ENCODE data around the gene SLC2A6.

DNA sequence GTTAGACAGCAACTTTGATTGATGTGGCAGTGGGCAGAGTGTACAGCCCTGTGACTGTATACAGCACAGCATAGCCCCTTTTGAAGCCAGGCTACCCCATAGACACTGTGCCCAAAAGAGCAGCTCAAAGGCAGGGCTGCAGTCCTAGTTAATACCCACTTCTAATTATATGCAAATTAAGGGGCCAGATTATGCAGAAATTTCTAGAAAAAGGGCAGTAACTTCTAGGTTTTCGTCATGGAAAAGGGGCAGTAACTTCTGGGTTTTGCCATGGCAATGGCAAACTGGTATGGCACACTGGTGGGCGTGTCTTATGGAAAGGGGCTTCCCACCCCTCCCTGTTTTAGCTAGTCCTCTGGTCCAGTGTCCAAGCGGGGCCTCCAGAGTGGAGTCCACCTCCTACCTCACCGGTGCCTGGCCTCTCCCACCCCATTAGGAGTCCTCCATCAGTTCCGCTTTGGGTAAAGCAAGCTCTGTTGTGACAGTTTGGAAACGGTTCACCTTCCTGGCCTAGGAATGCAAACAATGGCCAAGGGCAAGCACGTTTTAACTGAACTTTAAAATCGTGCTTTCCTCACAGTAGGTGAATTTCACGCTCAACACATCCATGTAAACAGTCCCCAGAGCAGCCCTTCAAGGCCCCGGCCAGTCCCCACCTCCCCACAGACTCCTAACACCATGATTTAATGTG is 51.1 kb downstream of the SLC2A6 start:
- TF ChIP-seq, protein P1, sequence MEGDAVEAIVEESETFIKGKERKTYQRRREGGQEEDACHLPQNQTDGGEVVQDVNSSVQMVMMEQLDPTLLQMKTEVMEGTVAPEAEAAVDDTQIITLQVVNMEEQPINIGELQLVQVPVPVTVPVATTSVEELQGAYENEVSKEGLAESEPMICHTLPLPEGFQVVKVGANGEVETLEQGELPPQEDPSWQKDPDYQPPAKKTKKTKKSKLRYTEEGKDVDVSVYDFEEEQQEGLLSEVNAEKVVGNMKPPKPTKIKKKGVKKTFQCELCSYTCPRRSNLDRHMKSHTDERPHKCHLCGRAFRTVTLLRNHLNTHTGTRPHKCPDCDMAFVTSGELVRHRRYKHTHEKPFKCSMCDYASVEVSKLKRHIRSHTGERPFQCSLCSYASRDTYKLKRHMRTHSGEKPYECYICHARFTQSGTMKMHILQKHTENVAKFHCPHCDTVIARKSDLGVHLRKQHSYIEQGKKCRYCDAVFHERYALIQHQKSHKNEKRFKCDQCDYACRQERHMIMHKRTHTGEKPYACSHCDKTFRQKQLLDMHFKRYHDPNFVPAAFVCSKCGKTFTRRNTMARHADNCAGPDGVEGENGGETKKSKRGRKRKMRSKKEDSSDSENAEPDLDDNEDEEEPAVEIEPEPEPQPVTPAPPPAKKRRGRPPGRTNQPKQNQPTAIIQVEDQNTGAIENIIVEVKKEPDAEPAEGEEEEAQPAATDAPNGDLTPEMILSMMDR (conservative IDR thresholded peaks at IDR 0.05; ENCODE audit: low read depth, low read length), result no peak
- TF ChIP-seq EZH2 (IDR thresholded peaks at IDR 0.05; ENCODE audit: low read length, unreplicated experiment) (no peak), EZH2phosphoT487 (IDR thresholded peaks at IDR 0.05; ENCODE audit: borderline replicate concordance, low read length) (no peak)

Data from PC-3 (cell line).